Hematopoietic multipotent progenitor cell treated with erythropoietin and hydrocortisone succinate and interleukin-3 and kit ligand, for 15 days (in vitro differentiated cells): Measurements from ENCODE around the gene FOXL2.

Experiments
- DNase-seq: peaks from one replicate; pipeline ENCODE4 v3.0.0-alpha.2; 2015; ENCODE audit warnings: low spot score

The FOXL2 gene

DNA sequence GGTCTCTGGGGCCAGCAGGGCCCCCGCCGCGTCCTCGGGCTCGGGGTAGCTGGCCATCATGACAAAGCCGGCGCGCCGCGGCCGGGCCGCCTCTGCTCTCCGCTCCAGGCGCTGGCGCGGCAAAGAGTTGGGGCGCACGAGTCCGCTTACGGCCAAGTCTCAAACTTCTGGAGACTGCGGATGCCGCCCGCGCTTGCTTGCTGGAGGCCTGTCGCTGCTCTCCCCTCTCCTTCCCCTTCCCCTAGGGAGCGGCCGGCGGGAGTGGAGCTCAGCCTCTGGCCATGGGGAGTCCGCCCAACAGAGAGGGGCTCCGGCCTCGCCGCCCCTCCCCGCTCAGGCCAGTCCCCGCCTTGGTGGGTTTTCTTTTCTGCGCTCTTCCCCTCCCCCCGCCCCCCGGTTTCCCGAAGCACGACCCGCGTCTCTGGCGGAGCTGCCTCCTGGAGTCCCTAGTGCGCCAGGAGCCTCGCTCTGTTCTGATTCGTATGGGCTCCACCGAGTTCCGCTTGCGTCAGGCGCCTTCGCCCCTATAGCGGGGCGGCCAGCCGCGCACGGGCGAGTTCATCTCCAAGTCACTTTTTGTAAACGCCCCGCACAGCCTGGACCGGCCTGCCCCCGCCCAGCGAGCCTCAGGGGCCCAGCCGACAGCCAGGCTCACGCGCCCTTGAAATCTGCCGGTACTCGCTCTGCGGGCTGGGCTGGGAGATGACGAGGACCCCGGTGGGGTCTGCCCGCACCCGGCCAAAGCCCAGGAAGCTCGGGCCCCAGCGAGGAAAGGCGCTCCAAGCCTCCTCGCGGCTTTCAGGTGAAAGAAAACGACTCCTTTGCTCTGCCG is at the start of gene FOXL2, which contains the start of gene FOXL2NB:
FOXL2 (minus strand) TSS at position 475 of the 832 bp plus-strand sequence; CDS start at position 60, 415 bp downstream.
FOXL2NB (plus strand) TSS at position 555 of the 832 bp plus-strand sequence; CDS start at position 703, 148 bp downstream.
- no peak for DNase-seq

DNA sequence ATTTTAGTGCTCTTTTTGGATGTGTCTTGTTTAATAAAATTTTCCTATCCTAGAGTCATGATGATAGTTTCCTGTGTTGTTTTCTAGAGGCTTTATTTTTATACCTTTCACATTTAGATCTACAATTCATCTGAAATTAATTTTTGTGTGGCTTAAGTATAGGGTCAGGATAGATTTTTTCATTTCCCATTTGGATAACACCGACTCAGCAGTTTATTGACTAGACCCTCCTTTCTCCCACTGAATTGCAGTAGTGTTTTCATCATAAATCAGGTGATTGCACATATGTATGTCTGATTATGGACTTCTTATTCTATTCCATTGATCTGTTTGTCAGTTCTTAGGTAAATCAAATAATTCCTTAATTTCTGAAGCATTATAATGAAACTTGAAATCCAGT is 48.8 kb upstream of the FOXL2 start:
- DNase-seq = no peak

DNA sequence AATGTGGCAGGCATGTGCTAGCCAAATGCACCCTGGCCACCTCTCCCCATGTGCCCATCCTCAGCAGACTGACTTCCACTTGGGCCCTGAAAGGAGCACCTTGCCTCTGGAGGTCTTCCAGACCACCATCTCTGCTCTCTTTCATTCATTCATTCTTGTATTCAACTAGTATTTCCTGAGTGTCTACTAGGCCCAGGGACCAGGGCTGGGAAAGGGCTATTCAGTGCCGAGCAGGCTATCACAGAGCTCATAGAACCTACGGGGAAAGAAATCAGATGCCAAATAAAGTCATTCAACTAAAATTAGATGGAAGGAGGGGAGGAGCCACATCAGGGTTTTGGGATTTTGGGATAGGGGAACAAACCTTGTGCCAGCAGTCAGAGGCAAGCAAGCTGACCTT is 40.2 kb upstream of the FOXL2 start:
- DNase-seq = no peak

DNA sequence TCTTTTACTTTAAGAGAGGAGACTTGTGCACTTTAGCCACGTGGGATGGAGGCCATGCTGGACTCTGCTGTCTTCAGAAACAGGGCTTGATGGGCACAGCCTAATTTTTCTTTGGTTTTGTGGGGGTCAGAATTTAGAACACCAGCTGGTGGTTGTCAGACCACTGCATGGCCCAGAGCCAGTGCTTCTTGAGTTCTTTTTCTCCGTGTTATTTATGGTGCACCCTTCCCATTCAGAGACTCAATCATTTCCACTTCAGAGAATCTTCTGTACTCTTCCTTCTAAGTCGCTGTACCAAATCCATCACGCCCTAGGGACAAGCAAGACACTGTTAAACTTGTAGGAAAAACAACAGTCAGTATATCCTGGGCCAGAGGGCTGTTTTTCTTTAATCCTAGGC is 39.0 kb upstream of the FOXL2 start:
- no peak for DNase-seq

DNA sequence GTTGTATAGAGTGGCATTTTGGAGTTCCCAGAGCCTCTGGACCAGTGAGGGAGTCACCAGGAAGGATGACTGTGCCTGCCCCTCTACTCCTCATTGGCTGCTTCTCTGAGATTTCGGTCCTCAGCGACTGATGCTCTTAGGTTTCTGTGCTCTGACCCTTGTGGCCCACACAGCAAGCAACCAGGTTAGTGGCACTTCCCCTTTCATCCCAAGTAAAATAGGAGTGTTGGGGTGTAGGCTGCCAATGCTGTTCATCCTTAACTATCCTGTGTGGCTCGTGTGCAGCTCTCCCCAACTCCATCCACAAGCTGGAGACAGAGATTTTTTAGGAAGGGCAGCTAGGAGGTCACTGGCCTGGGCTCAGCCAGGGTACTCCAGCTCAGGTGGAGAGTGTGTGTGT is 37.9 kb upstream of the FOXL2 start:
- DNase-seq = no peak

DNA sequence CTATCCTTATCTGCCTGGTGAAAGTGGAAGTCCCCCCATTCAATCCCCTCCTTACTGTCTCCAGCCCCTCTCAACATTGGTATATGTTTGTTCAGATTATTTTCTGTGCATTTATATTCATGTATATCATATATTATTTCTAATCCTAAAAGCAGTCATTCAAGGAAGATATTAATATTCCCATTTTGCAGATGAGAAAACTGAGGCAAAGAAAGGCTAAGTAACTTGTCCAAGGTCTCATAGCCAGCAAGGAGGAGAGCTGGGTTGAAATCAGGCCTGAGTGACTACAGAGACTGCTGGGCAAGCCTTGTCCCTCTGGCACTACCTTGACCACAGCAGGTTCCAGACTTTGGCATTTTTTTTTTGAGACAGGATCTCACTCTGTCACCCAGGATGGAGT is 29.1 kb upstream of the FOXL2 start:
- no peak for DNase-seq

DNA sequence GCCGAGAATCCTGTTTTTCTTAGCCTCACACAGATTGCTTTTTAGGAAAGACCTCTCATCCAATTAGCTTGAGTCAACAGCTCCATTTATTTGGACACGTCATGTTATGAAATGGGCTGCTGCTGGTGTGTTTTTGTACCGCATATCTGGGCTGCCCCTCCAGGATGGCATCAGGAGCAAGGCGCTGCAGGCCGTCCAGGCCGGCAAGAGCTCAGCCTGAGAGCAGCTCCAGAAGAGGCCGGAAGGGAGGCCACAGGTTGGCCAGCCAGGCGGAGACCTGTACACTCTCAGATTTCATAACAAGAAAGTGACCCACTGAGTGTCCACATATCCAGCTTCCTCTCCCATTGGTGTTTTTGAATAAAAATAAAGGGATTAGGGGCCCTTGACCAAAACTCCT is 28.4 kb upstream of the FOXL2 start:
- no peak for DNase-seq

DNA sequence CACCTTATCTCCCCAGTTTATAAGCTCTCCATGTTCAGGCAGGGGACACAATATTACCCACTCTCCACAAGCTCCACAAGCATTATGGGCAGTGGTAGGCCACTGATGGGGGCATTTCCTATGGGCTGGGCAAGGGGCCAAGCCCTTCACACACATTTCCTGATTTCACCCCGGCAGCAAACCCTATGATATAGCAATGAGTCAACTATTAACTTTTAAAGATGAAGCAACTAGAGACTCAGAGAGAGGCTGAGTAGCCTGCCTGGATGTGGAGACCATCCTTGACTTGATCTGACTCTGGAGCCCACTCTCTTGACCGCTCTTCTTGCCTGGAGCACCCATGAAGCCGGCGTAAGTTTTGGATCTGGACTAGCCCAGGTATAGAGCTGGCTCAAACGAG is 27.5 kb upstream of the FOXL2 start:
- no peak for DNase-seq

DNA sequence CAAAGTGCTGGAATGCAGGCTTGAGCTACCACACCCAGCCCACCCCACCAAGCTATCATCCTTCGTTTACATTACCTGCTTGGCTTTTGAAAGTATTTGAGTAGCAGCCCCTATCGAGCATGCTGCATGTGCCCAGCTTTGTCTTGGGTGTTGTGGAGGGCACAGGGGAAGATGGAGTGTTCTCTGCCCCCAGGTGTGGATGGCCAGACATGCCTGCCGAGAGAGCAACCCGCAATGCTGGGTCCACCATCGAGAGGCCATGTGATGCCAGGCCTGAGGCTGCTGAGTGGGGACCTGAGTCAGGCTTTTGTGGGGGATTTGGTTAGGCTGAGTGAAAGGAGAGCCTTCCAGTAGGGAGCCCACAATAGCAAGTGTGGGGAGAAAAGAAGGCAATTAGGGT is 26.0 kb upstream of the FOXL2 start:
- no peak for DNase-seq

DNA sequence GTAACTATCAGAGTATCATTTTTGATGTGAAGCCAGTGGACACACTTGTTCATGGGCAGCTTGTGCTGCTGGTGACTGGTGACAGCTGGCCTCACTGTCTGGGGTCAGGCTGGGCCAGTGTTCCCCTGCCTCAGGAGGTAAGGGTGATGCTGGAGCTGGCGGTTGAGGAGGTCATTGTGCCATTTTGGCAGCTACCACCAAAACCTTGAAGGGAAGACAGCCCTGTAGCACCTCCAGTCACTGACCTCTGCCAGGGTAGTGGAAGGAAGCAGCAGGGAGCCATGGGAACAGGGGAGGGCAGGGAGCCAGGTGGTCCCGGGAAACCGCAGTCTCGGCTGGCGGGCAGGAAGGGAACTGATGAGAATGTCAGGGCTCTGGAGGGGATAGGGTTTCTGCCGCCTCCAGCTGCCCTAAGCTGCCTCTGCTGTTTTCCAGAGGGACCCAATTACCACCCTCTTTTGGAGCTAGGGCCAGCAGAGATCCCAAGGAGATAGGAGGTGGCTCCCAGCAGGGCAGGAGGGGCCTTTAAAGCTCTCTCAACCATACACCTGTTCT is 24.9 kb upstream of the FOXL2 start:
- DNase-seq = no peak

DNA sequence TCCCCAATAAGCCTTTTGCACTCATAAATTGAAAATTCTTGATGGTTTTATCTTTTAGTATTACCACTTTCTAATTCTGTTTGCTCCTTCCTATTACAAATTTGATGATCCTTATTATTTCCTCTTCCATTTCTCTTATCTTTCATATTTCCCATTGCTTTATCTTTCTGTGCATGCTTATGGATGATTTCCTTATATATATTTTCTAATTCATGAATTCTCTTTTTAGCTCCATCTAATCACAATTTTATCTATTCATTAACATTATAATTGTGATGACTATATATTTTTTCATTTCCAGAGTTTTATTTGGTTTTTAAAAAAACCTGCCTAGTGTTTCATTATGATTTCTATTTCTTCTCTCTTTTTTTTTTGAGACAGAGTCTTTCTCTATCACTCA is 18.0 kb upstream of the FOXL2 start:
- no peak for DNase-seq

DNA sequence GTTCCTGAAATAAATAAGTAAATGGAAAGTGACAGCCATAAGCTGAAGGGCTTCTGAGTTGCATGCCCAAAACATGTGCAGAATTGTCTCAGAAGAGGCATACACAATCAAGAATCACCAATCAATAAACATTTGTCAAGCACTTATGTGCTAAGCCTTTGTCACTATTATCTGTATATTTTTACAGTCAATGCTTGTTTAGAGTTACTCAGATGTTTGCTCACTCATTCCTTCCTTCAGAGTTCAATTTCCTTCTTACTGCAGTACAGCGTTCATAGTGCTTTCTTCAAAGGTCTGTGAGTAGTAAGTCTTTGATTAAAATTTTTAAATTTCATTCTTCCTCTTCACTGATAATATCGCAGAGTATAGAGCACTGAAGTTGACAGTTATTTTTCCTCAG is 17.3 kb upstream of the FOXL2 start:
- no peak for DNase-seq

DNA sequence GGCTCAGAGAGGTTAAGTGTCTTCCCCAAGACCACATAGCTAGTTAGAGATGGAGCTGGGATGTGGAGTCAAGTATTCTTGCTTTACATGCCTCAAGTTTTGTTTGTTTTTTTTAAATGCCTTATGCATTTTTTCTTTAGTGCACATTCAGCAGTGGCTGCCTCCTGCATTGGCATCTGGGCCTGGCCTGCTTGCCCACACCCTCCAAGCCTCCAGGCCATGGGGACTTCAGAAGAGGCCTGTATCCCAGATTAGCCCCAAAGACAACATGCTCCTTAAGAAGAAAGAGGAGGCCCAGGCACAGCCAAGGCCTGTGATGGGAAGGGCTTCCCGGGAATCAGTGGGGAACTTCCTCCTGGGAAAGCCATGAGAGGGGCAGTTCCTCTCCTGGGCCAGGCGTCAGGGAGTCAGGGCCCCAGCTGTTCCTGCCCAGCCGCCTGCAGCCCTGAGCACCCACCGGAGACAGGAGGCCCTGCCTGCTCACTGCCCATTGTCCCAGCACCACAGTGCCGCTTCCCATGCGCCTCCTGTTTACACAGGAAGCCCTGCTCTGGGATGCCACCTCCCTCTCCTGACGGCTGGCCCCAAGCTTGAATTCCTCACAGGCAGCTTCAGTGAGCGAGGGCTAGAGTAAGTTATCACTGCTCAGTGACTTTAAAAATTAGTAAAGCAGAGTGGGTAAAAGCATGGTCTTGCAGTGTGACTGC is 16.1 kb upstream of the FOXL2 start:
- no peak for DNase-seq

DNA sequence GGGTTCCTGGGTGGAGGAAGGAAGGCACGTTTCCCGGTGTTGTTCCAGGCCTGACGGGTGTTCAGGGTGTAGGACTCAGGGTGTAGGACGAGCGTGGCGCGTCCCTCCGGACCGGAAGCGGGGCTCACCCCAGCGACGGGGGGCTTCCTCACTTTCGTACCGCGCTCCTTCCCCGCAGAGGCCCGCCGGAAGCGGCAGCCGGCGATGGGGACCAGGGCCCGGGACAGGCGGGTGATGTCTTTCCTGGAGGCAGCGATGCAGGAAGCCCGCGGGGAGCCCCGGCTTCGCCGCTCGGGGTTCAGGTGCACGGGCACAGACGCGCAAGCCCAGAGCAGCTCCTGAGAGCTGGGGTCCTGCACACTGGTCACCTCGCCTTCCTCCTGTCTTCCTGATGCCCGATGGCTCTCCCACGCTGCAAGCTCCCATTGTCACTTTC is 13.5 kb upstream of the FOXL2 start:
- no peak for DNase-seq

DNA sequence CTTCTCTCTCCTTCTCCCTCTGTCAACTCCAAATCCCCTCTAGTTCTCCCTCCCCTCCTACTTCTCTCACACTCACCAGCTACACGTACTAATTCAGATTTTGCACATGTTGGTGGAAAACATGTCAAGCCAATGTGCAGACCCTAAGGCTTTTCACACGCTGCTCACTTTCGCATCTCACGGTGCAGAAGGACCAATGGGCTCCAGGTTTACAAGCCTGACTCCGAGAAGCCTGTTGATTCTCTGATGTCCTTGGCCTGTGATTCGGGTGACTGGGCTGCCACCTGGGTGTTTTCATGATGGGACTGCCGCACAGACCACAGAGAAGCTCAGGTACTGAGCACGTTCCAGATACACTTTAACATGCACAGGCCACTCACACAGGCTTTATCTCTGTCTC is 3.8 kb upstream of the FOXL2 start:
- no peak for DNase-seq

DNA sequence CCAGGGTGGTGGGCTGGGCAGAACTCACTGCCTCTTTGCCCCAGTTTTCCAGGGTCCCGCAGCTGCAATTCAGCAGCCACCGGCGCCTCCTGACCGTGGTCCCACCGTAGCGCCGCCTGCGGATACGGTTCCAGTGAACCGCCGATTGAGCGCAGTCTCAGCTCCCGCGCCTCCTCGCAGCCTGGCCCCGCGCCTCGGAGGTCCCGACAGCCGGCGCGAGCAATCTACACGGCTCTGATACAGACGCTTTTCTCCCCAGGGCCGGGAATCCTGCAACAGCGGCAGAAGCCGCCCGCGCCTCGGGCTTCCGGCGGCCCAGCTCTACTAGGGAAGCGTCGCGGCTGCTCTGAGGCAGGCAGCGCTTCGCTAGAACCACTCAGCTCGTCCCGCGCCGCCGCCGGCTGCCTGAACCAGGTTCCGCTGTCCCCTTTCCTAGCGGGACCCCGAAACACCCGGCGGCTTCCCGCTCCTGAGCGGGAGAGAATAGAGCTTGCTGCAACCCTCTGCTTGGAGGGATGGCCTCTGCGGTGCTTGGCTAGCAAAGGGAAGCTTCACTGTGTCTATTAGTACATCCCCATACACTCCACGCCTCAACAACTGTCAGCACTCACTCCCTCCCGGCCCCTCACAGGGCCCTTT is 3.2 kb upstream of the FOXL2 start:
- DNase-seq = no peak

DNA sequence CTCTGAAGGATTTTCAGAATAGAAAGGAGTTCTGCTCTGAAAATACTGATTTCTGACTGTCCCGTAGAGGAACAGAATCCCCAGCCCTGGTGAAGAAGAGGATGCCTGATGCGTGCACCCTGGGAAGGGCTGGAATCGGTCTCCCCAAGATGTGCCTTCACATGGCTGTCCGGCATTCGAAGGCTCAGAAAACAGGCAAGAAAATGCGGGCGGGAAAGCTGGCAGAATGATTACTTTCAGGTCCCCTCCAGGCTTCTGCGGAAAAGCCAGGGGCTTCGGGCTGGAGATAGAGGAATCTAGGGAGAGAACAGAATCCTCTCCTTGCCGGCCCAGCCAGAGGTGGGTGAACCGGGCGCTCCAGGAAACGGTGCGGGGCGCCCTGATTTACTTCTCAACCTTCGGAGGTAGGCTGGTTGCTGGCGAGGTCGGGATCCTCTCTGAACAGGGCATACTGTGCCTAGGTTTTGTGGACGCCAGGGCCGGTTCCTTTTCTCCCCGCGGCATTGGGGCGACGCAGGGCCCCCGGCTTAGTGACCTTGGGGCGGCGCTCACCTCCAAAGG is 2.6 kb upstream of the FOXL2 start:
- DNase-seq = no peak

DNA sequence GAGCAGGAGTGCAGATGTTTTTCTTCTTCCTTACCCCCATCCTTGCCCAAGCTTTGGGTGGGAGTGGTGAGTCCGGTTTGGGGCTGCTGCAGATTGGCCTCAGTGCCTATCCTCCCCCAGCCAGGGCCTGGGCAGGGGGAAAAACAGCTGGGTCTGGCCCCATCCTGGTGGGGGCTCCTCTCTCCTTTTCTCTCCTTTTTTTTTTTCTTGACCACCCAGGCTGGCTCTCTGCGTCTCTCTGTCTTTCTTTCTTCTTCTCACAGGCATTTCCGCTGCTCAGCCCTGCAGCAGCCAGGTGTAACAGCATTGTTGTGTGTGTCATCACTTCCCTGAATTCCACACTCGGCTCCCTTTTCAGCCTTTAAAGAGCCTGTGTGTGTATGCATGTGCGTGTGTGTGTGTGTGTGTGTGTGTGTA is 2.1 kb upstream of the FOXL2 start:
- DNase-seq = no peak

DNA sequence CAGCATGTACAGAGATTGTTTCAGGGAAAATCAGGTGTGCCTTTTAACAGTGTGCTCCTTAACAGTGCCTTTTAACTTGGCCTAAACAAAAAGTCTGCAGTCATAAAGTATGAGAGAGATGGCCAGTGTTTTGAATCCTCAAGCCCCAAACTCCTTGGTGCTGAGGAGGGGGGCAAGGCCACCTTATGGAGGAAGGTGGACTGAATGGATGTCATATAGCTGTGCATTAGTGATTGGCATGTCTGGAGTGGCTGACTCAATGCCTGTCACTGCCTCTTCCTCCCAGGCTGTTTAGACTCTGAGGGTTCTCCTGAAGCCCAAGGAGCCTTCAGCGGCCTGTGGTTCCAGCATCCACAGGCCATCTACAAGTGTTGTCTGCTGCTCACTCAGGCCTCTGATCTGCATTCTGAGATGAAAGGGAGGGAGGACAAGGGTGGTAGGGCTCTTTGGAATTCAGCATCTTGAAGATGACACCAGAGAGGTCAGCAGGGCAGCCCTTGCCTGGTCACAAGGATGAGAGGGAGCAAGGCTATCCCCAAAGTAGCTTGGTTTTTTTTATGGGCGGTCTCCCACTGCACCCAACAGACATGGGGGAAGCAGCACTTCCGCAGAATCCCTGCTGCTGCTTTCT is 1.5 kb upstream of the FOXL2 start:
- no peak for DNase-seq

DNA sequence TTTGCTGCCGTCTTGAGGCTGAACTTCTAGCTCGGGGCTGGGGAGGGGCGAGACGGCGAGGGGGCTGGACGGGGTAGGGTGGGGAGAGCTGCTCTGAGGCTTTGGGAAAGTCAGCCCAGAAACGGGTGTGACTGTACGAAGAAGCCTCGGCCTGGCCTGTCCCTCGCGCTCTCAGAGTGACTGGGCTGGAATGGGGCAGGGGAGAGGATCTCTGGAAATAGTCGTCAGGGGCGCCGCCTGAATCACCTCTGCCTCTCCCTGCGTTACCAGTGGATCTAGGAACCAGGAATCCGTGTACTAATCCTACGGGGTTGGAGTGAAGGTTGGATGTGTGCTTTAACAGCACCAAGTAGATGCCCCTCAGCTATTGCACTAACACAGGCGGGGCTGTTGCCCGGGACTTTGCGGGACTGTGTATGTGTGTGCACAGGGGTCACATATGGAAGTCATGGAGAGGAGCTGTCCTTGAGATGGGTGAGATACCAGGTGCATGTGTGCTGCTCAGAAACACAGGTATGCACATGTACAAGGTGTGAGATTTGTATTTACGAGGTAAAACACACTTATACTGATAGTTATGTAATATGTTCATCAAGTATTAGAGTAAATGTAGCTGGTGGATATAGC is 671 bp upstream of the FOXL2 start:
- no peak for DNase-seq
